Endothelial cell of umbilical vein (primary cell): ENCODE data around the gene PEMT. TPM values are rescaled to one million over a fixed set of nuclear protein-coding genes. Genes with fewer than 3 reads are reported as not detected.

Experiments
- BruUV-seq: library from RNA; stranded (reverse); fragments of 400-500 nt; replicated peaks from 2 replicates; lab custom pipeline; 2021; lab: Mats Ljungman, UMichigan
- CTCF ChIA-PET: fragments of 300-600, 350-600 bp; sonication (Branson Sonifier 250); formaldehyde crosslinking; loops from one replicate; lab custom pipeline; 2021; ENCODE audit warnings: antibody characterized with exemption, inconsistent platforms; lab: Charles Lee
- POLR2A ChIA-PET: fragments of 300-600, 350-600 bp; sonication (Branson Sonifier 250); formaldehyde crosslinking; loops from one replicate; lab custom pipeline; 2021; ENCODE audit warnings: antibody characterized with exemption, inconsistent platforms; lab: Charles Lee
- DNase-seq: peaks from one replicate; pipeline ENCODE4 v3.0.0-alpha.2; 2011; ENCODE audit warnings: low read depth, low spot score
- FAIRE-seq: peaks from 2 replicates; lab custom pipeline; 2011; peaks lifted over from hg19 to GRCh38; lab: Jason Lieb, UNC
- H2AFZ ChIP-seq: 2 replicates; pipeline ENCODE4 v1.6.0; 2012; ENCODE audit warnings: low read depth, low read length, control low read depth, inconsistent platforms
- H3K27ac ChIP-seq: 2 replicates; pipeline ENCODE4 v1.5.1; 2011; ENCODE audit warnings: low read depth, mild to moderate bottlenecking, control low read depth, low read length, moderate library complexity; ENCODE audit not compliant: insufficient read depth
- H3K27me3 ChIP-seq, 2 experiments: 2 replicates each; pipeline versions ENCODE4 v1.6.0 to v1.6.1; 2011; ENCODE audit warnings: low read length in 2 of 2, mixed read lengths in 1 of 2; ENCODE audit not compliant: control insufficient read depth in 2 of 2, insufficient read depth in 2 of 2
- H3K36me3 ChIP-seq, 2 experiments: 2 replicates in 1 of 2; 3 replicates in 1 of 2; pipeline ENCODE4 v1.5.1; 2011; ENCODE audit warnings: low read length in 2 of 2, mild to moderate bottlenecking in 1 of 2, moderate library complexity in 1 of 2; ENCODE audit not compliant: control insufficient read depth in 2 of 2, insufficient read depth in 2 of 2; ENCODE audit errors: extremely low read depth in 1 of 2
- H3K4me1 ChIP-seq: 3 replicates; pipeline ENCODE4 v1.5.1; 2011; ENCODE audit warnings: mild to moderate bottlenecking, low read length; ENCODE audit not compliant: control insufficient read depth, insufficient read depth; ENCODE audit errors: extremely low read depth
- H3K4me2 ChIP-seq: 2 replicates; pipeline ENCODE4 v1.6.1; 2011; ENCODE audit warnings: low read length, control low read depth, mixed read lengths; ENCODE audit not compliant: insufficient read depth
- H3K4me3 ChIP-seq, 3 experiments: fragments of 200-600 bp in 1 of 3; sonication (generic), shearing (Covaris generic) in 1 of 3; replicated peaks in 1 of 3; 2 replicates each; pipeline ENCODE4 v1.5.1; 2011 to 2016; ENCODE audit warnings: control low read depth in 3 of 3, low read length in 3 of 3, mild to moderate bottlenecking in 2 of 3, inconsistent platforms in 1 of 3, low read depth in 1 of 3, moderate library complexity in 1 of 3; ENCODE audit not compliant: insufficient read depth in 1 of 3
- H3K79me2 ChIP-seq: 2 replicates; pipeline ENCODE4 v1.6.0; 2012; ENCODE audit warnings: low read length, inconsistent platforms; ENCODE audit not compliant: control insufficient read depth, insufficient read depth
- H3K9ac ChIP-seq: replicated peaks from 2 replicates; pipeline ENCODE3; 2011; ENCODE audit warnings: low read length, control low read depth; ENCODE audit not compliant: insufficient read depth; ENCODE audit errors: extremely low read depth
- H3K9me1 ChIP-seq: replicated peaks from 3 replicates; pipeline ENCODE4 v1.6.0; 2011; ENCODE audit warnings: mild to moderate bottlenecking, low read length; ENCODE audit not compliant: control insufficient read depth, insufficient read depth; ENCODE audit errors: extremely low read depth
- H3K9me3 ChIP-seq: replicated peaks from 2 replicates; pipeline ENCODE4 v1.5.1; 2012; ENCODE audit warnings: low read length, inconsistent platforms; ENCODE audit not compliant: control insufficient read depth, insufficient read depth
- H4K20me1 ChIP-seq: replicated peaks from 2 replicates; pipeline ENCODE3; 2011; ENCODE audit warnings: mild to moderate bottlenecking, low read length; ENCODE audit not compliant: control insufficient read depth, insufficient read depth; ENCODE audit errors: extremely low read depth
- EZH2 ChIP-seq: IDR thresholded peaks from 2 replicates; pipeline ENCODE4 v1.6.1; 2012; ENCODE audit warnings: borderline replicate concordance, low read depth, mild to moderate bottlenecking, moderate library complexity, low read length, inconsistent platforms; ENCODE audit not compliant: severe bottlenecking
- FOS ChIP-seq: IDR thresholded peaks from 2 replicates; pipeline ENCODE4 v1.6.1; 2011; ENCODE audit warnings: mild to moderate bottlenecking, low read length, moderate library complexity, borderline replicate concordance; ENCODE audit not compliant: insufficient read depth
- GATA2 ChIP-seq: IDR thresholded peaks from 2 replicates; pipeline ENCODE4 v1.7.0; 2011; ENCODE audit warnings: low read depth, mild to moderate bottlenecking, moderate library complexity, mixed read lengths, low read length; ENCODE audit not compliant: insufficient read length, insufficient read depth
- JUN ChIP-seq: IDR thresholded peaks from 2 replicates; pipeline ENCODE4 v1.6.1; 2011; ENCODE audit warnings: borderline replicate concordance, low read depth; ENCODE audit not compliant: insufficient read length, insufficient read depth
- MYC ChIP-seq: IDR thresholded peaks from one replicate; pipeline ENCODE4 v1.6.1; 2011; ENCODE audit warnings: mild to moderate bottlenecking, low read depth, low read length
- POLR2A ChIP-seq: IDR thresholded peaks from 2 replicates; pipeline ENCODE4 v1.6.1; 2012; ENCODE audit warnings: low read depth, mild to moderate bottlenecking, control low read depth, low read length
- POLR2AphosphoS5 ChIP-seq: IDR thresholded peaks from 2 replicates; pipeline ENCODE4 v1.6.1; 2012; ENCODE audit warnings: low read depth, mild to moderate bottlenecking, control low read depth, low read length, moderate library complexity; ENCODE audit not compliant: insufficient read depth
- dilution Hi-C: fragments of 300-500 bp; cut with MboI; formaldehyde crosslinking; loops from one replicate; pipeline ENCODE4 v1.15.0; 2019; ENCODE audit warnings: low sequenced_read_pairs; ENCODE audit not compliant: extremely low pct_ligation_motif_present
- intact Hi-C: fragments of 100-400 bp; cut with micrococcal nuclease; formaldehyde crosslinking; loops from one replicate; pipeline ENCODE4 v1.10.0; 2022
- polyA plus RNA-seq, 4 experiments: library from polyadenylated mRNA; depleted of rRNA in 3 of 4; stranded (reverse) in 3 of 4; unstranded in 1 of 4; fragments of >200 nt; gene quantifications; 2 replicates each; pipeline versions ENCODE4 v1.2.1 to v1.2.3, GENCODE V29; 2011 to 2012; ENCODE audit warnings: missing spikeins in 1 of 4
- total RNA-seq: library from RNA; stranded (reverse); gene quantifications from 2 replicates; pipeline ENCODE4 v1.2.3, GENCODE V29; 2021
- TF ChIP-seq, protein P1 (sequence below): IDR thresholded peaks from 2 replicates; pipeline ENCODE4 v1.6.1; 2011; ENCODE audit not compliant: insufficient read depth, insufficient read length
- TF ChIP-seq, protein P2 (sequence below), 2 donors: IDR thresholded peaks; 1 replicate in 1 of 2; 2 replicates in 1 of 2; pipeline ENCODE4 v1.5.1; 2011; ENCODE audit warnings: low read length in 2 of 2, mild to moderate bottlenecking in 2 of 2, moderate library complexity in 2 of 2, control low read depth in 1 of 2, inconsistent platforms in 1 of 2, low read depth in 1 of 2; ENCODE audit not compliant: insufficient read depth in 1 of 2; ENCODE audit errors: extremely low read depth in 1 of 2

PEMT gene
- total and polyA plus RNA-seq, 2 donors (not counting 3 experiments of a cell fraction or from before 2014, with no cell fraction given) = 35.1 to 58.4 TPM

DNA sequence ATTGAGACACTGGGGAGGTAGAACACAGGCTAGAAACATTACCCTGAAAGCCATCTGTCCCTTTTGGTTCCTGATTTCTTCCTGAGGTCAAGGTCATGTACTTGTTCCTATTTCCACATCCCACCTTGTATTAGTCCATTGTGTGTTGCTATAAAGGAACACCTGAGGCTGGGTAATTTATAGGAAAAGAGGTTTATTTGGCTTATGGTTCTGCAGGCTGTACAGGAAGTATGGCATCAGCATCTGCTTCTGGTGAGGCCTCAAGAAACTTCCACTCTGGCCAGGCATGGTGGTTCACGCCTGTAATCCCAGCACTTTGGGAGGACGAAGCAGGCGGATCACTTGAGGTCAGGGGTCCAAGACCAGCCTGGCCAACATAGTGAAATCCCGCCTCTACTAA is 122.2 kb downstream of the PEMT start:
- ChIA-PET POLR2A (no interaction called here), CTCF (interaction anchor here (1.7 kb wide), 1 partner anchor 27 kb away, joined by 6 read pairs; the partner anchor contains the start of gene RASD1)
- H3K36me3 ChIP-seq = no peaks in the 10 kb centered on the region
- intact Hi-C loops = loop anchor here (5.0 kb wide), 1 partner anchor 58 kb away; no protein-coding TSS in a partner anchor
- no peak for DNase-seq
- H3K4me2 ChIP-seq = no peak overlapping the region
- TF ChIP-seq EZH2 = no peak
- no peak for TF ChIP-seq FOS
- no peak for TF ChIP-seq POLR2A
- no peak for TF ChIP-seq MYC
- TF ChIP-seq POLR2AphosphoS5 = no peak
- TF ChIP-seq, protein P1, sequence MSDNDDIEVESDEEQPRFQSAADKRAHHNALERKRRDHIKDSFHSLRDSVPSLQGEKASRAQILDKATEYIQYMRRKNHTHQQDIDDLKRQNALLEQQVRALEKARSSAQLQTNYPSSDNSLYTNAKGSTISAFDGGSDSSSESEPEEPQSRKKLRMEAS = no peak
- no peak for TF ChIP-seq JUN
- TF ChIP-seq, protein P2, sequence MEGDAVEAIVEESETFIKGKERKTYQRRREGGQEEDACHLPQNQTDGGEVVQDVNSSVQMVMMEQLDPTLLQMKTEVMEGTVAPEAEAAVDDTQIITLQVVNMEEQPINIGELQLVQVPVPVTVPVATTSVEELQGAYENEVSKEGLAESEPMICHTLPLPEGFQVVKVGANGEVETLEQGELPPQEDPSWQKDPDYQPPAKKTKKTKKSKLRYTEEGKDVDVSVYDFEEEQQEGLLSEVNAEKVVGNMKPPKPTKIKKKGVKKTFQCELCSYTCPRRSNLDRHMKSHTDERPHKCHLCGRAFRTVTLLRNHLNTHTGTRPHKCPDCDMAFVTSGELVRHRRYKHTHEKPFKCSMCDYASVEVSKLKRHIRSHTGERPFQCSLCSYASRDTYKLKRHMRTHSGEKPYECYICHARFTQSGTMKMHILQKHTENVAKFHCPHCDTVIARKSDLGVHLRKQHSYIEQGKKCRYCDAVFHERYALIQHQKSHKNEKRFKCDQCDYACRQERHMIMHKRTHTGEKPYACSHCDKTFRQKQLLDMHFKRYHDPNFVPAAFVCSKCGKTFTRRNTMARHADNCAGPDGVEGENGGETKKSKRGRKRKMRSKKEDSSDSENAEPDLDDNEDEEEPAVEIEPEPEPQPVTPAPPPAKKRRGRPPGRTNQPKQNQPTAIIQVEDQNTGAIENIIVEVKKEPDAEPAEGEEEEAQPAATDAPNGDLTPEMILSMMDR (IDR thresholded peaks at IDR 0.05; ENCODE audit: extremely low read depth in 1 of 2, insufficient read depth in 1 of 2, low read depth in 1 of 2, low read length in 2 of 2) = no peak
- TF ChIP-seq GATA2 = no peak
- BruUV-seq = no TSS peak
- H3K4me3 ChIP-seq = no peak overlapping the region
- FAIRE-seq = no peak
- dilution Hi-C loops = loop anchor here (10.0 kb wide), 1 partner anchor 95 kb away; no protein-coding TSS in a partner anchor
- no peaks in the 10 kb centered on the region for H4K20me1 ChIP-seq
- no peaks in the 10 kb centered on the region for H3K4me1 ChIP-seq
- H3K9me1 ChIP-seq = no peaks in the 10 kb centered on the region
- H3K9me3 ChIP-seq = no peaks in the 10 kb centered on the region
- no peak overlapping the region for H2AFZ ChIP-seq
- no peaks in the 10 kb centered on the region for H3K79me2 ChIP-seq
- peaks cover 37 to 50% of the 10 kb centered on the region in 2 experiments for H3K27me3 ChIP-seq
- no peak overlapping the region for H3K9ac ChIP-seq
- H3K27ac ChIP-seq = no peak overlapping the region
